ENCODE measurements around the gene CDH3. TPM values are rescaled to one million over a fixed set of nuclear protein-coding genes. Genes with fewer than 3 reads are reported as not detected.

Gene CDH3
- total RNA-seq, 1 donor from 2014 or later, result not detected

GRCh38 chr16:68646953-68647659, 2.0 kb downstream of the CDH3 start:
- intact Hi-C loops (cut with DNase I), result no loop called here
- DNase-seq (ENCODE audit: low spot score), result no peak

- intact Hi-C loops (cut with DNase I), result no loop called here
- DNase-seq (ENCODE audit: low spot score), result no peak
Observed at GRCh38 chr16:68651136-68651535, 6.0 kb downstream of the CDH3 start.

- no peak for DNase-seq (ENCODE audit: low spot score)
- intact Hi-C loops (cut with DNase I), result no loop called here
Observed at GRCh38 chr16:68652659-68653058, 7.5 kb downstream of the CDH3 start.

- intact Hi-C loops (cut with DNase I), result no loop called here
- DNase-seq (ENCODE audit: low spot score), result no peak
Observed at GRCh38 chr16:68655806-68656205, 10.7 kb downstream of the CDH3 start.

GRCh38 chr16:68656751-68657150, 11.6 kb downstream of the CDH3 start:
- intact Hi-C loops (cut with DNase I), result no loop called here
- DNase-seq (ENCODE audit: low spot score), result no peak

- no peak for DNase-seq (ENCODE audit: low spot score)
- intact Hi-C loops (cut with DNase I), result no loop called here
Observed at GRCh38 chr16:68658341-68658973, 13.3 kb downstream of the CDH3 start.

- intact Hi-C loops (cut with DNase I), result no loop called here
- no peak for DNase-seq (ENCODE audit: low spot score)
Observed at GRCh38 chr16:68658974-68659360, 13.9 kb downstream of the CDH3 start.

- no peak for DNase-seq (ENCODE audit: low spot score)
- intact Hi-C loops (cut with DNase I), result no loop called here
Observed at GRCh38 chr16:68659412-68660358, 14.6 kb downstream of the CDH3 start.

- intact Hi-C loops (cut with DNase I), result no loop called here
Observed at GRCh38 chr16:68660359-68660795, 15.3 kb downstream of the CDH3 start.

GRCh38 chr16:68662035-68662434, 16.9 kb downstream of the CDH3 start:
- intact Hi-C loops (cut with DNase I), result no loop called here
- DNase-seq (ENCODE audit: low spot score), result no peak

More at GRCh38 chr16:68660359-68660795, 15.3 kb downstream of the CDH3 start:
- DNase-seq (ENCODE audit: low spot score), result no peak

- intact Hi-C loops (cut with DNase I), result no loop called here
- no peak for DNase-seq (ENCODE audit: low spot score)
Observed at GRCh38 chr16:68664297-68664696, 19.2 kb downstream of the CDH3 start.

- intact Hi-C loops (cut with DNase I), result no loop called here
- DNase-seq (ENCODE audit: low spot score), result no peak
Observed at GRCh38 chr16:68665501-68665900, 20.4 kb downstream of the CDH3 start.

- intact Hi-C loops (cut with DNase I), result no loop called here
- DNase-seq (ENCODE audit: low spot score), result no peak
Observed at GRCh38 chr16:68668266-68668665, 23.2 kb downstream of the CDH3 start.

GRCh38 chr16:68676113-68676860, 31.2 kb downstream of the CDH3 start:
- intact Hi-C loops (cut with DNase I), result no loop called here
- peak; percentile 63 for DNase-seq (ENCODE audit: low spot score)

GRCh38 chr16:68681038-68681437, 35.9 kb downstream of the CDH3 start:
- DNase-seq (ENCODE audit: low spot score), result no peak
- intact Hi-C loops (cut with DNase I), result no loop called here

GRCh38 chr16:68685685-68686478, 40.8 kb downstream of the CDH3 start:
- intact Hi-C loops (cut with DNase I), result no loop called here

GRCh38 chr16:68686905-68687304, 41.8 kb downstream of the CDH3 start:
- no peak for DNase-seq (ENCODE audit: low spot score)
- intact Hi-C loops (cut with DNase I), result no loop called here

More at GRCh38 chr16:68685685-68686478, 40.8 kb downstream of the CDH3 start:
- DNase-seq (ENCODE audit: low spot score), result no peak

GRCh38 chr16:68689921-68690320, 44.8 kb downstream of the CDH3 start:
- intact Hi-C loops (cut with DNase I), result no loop called here
- no peak for DNase-seq (ENCODE audit: low spot score)

GRCh38 chr16:68695575-68695974, 50.5 kb downstream of the CDH3 start:
- intact Hi-C loops (cut with DNase I), result no loop called here
- DNase-seq (ENCODE audit: low spot score), result no peak

All from cardiac septum (tissue), 1 donor.